Mesothelial cell of epicardium (in vitro differentiated cells): ENCODE results near the gene OPA3. TPM values are rescaled to one million over a fixed set of nuclear protein-coding genes. Genes with fewer than 3 reads are reported as not detected.
A peak's percentile ranks its signal among the peaks of the same experiment; 100 is the strongest.

Source experiments
- DNase-seq, 2 experiments: peaks; one replicate each; pipeline ENCODE4 v3.0.0; 2021; ENCODE audit warnings: low spot score in 2 of 2; ENCODE audit not compliant: unreplicated experiment in 2 of 2
- H3K27ac Mint-ChIP-seq: 2 replicates; pipeline ENCODE4 v1.8.0; 2021; ENCODE audit warnings: mixed read lengths
- H3K27me3 Mint-ChIP-seq: 2 replicates; pipeline ENCODE4 v1.8.0; 2021; ENCODE audit warnings: low read depth, mixed read lengths
- H3K36me3 Mint-ChIP-seq: 2 replicates; pipeline ENCODE4 v1.8.0; 2021; ENCODE audit warnings: mixed read lengths
- H3K4me1 Mint-ChIP-seq: 2 replicates; pipeline ENCODE4 v1.8.0; 2021; ENCODE audit warnings: mixed read lengths
- H3K4me3 Mint-ChIP-seq: 2 replicates; pipeline ENCODE4 v1.8.0; 2021; ENCODE audit warnings: mild to moderate bottlenecking, moderate library complexity, mixed read lengths
- H3K9me3 Mint-ChIP-seq: 2 replicates; pipeline ENCODE4 v1.8.0; 2021; ENCODE audit warnings: mixed read lengths
- CTCF ChIP-seq: fragments of 200-600 bp; sonication (generic); IDR thresholded peaks from one replicate; pipeline ENCODE4 v1.5.0; 2021; ENCODE audit warnings: antibody characterized with exemption; ENCODE audit not compliant: unreplicated experiment
- total RNA-seq: library from RNA; stranded (reverse); gene quantifications from 3 replicates; pipeline ENCODE4 v1.2.1, GENCODE V29; 2021

The OPA3 gene
- total RNA-seq, 1 donor from 2014 or later, result 11.6 TPM

DNA sequence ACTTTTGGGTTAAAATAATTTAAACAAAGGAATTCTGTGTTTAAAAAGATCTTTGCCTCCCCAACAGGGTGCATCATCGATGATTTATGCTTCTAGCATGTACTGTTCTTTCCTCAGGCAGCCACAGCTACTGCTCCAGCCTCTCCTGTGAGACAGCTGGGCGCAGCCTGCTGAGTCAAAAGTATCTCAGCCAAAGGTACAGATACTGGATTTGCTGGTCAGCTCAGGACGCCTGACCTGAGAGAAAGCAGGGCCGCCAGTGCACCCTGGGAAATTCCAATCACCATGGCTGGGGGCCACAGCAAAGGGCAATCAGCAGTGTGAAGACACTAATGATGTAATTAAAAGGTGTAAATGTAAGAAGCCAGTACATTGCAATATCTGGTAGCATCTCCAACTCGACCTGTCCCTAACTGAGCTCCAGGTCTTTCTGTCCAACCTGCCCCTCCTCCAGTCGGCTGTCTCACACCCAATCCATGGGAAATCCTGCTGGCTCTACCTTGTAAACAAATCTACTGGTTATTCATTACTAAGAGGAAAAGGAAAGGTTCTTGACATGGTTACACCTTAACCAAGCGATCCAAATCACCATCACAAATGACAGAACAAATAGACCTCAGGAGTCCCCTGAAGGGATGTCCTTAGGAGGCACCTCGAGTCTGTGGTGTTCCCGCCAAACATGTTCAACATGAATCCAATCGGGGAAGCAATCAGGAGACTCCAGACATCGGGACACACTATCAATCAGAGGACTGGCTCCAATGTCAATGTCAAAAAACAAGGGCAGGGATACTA lies 7.3 kb downstream of the OPA3 start:
- no peak for TF ChIP-seq CTCF
- Mint-ChIP-seq H3K9me3 (no peaks in the 10 kb centered on the region), H3K4me3 (no peak overlapping the region), H3K36me3 (no peaks in the 10 kb centered on the region), H3K27ac (peak overlapping the region; percentile 84), H3K27me3 (no peaks in the 10 kb centered on the region), H3K4me1 (peaks cover 20% of the 10 kb centered on the region)
- DNase-seq, result no peak

GRCh38 chr19:45576682-45577081 lies 7.9 kb downstream of the OPA3 start:
- H3K9me3 Mint-ChIP-seq, result no peaks in the 10 kb centered on the region
- H3K27me3 Mint-ChIP-seq, result no peaks in the 10 kb centered on the region
- peak overlapping the region; percentile 84 for H3K27ac Mint-ChIP-seq
- no peak for DNase-seq
- no peak overlapping the region for H3K4me3 Mint-ChIP-seq
- H3K4me1 Mint-ChIP-seq, result peaks cover 20% of the 10 kb centered on the region
- no peaks in the 10 kb centered on the region for H3K36me3 Mint-ChIP-seq
- TF ChIP-seq CTCF, result no peak

- no peak for TF ChIP-seq CTCF
These were observed 9.4 kb downstream of the OPA3 start for GRCh38 chr19:45575216-45575615.

GRCh38 chr19:45574526-45574925 lies 10.1 kb downstream of the OPA3 start:
- Mint-ChIP-seq H3K27ac (no peak overlapping the region), H3K4me3 (no peak overlapping the region), H3K4me1 (peaks cover 20% of the 10 kb centered on the region), H3K27me3 (no peaks in the 10 kb centered on the region), H3K9me3 (peaks cover 3% of the 10 kb centered on the region), H3K36me3 (peaks cover 2% of the 10 kb centered on the region)
- TF ChIP-seq CTCF, result no peak
- DNase-seq, result no peak

More at GRCh38 chr19:45575216-45575615, 9.4 kb downstream of the OPA3 start:
- DNase-seq, result no peak
- H3K9me3 Mint-ChIP-seq, result no peaks in the 10 kb centered on the region
- H3K27ac Mint-ChIP-seq, result no peak overlapping the region
- H3K36me3 Mint-ChIP-seq, result no peaks in the 10 kb centered on the region
- no peaks in the 10 kb centered on the region for H3K27me3 Mint-ChIP-seq
- peaks cover 20% of the 10 kb centered on the region for H3K4me1 Mint-ChIP-seq
- H3K4me3 Mint-ChIP-seq, result no peak overlapping the region

- peaks cover 2% of the 10 kb centered on the region for H3K36me3 Mint-ChIP-seq
- no peak for DNase-seq
- no peaks in the 10 kb centered on the region for H3K27me3 Mint-ChIP-seq
- H3K4me3 Mint-ChIP-seq, result no peak overlapping the region
- H3K4me1 Mint-ChIP-seq, result peaks cover 1% of the 10 kb centered on the region
- peaks cover 3% of the 10 kb centered on the region for H3K9me3 Mint-ChIP-seq
- H3K27ac Mint-ChIP-seq, result no peak overlapping the region
- TF ChIP-seq CTCF, result no peak
These were observed 13.0 kb downstream of the OPA3 start for GRCh38 chr19:45571457-45572220.
